ENCODE results near the gene PPP1R7.
"Not testable (repeated sequence)": the region's sequence is repeated elsewhere in the genome, so short reads cannot be mapped to it uniquely, and the experiment has no call there.

Gene PPP1R7, protein sequence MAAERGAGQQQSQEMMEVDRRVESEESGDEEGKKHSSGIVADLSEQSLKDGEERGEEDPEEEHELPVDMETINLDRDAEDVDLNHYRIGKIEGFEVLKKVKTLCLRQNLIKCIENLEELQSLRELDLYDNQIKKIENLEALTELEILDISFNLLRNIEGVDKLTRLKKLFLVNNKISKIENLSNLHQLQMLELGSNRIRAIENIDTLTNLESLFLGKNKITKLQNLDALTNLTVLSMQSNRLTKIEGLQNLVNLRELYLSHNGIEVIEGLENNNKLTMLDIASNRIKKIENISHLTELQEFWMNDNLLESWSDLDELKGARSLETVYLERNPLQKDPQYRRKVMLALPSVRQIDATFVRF

DNA sequence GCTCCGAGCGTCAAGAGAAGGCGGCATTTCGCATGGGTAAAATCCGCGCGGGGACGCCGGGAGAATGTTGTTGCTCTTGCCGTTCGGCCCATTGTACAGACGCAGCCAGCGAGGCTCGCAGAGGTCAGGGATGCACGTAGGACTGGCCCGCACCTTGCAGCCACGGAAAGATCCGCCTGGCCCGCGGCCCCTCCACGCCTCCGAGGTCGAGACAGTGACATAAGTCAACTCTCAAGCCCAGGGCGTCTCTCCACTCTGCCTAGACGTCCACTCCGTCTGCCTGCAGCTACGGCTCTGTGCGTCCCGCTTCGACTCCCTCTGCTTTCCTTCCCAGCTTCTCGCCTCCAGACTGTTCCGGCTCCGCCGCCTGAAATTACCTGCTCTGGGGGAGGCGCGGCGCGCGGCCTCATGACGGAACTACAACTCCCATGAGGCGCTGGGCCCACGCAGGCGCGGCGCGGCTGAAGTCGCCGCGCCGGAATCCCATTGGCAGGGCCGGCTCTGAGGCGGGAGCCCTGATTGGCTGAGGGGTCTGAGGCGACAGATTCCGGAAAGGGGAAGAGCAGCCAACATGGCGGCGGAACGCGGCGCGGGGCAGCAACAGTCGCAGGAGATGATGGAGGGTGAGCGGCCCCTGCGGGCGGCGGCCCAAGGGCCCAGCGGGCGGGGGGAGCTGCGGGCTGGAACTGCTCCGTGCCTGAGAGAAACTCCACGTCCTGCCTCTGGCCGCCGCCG, at the start of gene PPP1R7:
PPP1R7 (plus strand) TSS at position 543 of the 735 bp plus-strand sequence; CDS start at position 572, 29 bp downstream.
- peak; percentile 99 for DNase-seq (ENCODE audit: low spot score)

DNA sequence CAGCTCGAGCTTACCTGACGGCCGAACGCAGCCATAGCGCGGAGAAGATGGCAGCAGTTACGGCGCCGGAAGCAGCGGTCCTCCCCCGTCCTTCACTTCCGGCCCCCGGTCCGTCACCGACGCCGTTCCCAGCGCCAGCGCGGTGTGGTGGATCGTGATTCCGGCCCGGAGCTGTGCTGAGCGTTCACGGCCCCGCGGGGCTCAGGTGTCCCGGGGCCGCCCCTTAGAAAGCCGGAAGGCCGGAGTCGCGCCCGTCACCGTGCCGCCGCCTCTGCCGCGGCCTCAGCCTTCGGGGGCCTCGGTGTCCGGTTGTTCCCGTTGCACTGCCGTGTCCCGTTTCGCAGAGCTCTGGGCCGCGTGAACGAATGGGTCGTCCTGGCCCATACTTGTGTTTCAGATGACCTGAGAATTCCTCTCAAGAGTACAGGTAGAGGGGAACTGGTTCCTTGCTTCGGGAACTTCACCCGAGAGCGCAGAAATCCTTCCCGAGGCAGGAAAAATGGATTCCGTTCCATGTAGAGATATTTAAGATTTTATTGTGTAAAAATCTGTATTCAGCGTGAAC, 47.9 kb upstream of the PPP1R7 start, which contains the start of gene MTERF4:
MTERF4 (minus strand) TSS at position 49 of the 565 bp plus-strand sequence; CDS start at position 35, 14 bp downstream.
- peak; percentile 90 for DNase-seq (ENCODE audit: low spot score)

DNA sequence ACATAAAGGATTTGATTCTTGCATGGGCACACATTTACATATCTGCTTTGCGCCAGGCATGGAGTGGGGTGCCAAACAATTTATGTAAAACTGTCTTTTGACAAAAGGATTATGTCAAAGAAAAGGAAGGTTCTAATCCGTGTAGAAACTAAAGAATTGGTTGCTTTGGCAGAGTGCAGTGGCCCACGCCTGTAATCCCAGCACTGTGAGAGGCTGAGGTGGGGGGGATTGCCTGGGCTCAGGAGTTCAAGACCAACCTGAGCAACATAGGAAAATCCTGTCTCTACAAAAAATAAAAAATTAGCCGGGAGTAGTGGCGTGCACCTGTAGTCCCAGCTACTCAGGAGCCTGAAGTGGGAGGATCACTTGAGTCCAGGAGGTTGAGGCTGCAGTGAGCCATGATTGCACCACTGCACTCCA, 47.1 kb upstream of the PPP1R7 start:
- DNase-seq (ENCODE audit: low spot score): no peak

DNA sequence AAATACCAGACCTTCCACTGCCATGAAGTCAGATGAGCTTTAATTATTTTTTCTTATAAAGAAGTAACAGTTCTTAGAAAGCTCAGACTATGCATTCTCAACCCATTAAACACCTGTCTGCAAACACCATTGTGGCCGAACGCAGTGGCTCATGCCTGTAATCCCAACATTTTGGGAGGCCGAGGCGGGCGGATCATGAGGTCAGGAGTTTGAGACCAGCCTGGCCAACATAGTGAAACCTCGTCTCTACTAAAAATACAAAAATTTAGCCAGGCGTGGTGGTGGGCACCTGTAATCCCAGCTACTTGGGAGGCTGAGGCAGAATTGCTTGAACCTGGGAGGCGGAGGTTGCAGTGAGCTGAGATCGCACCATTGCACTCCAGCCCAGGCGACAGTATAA, 45.7 kb upstream of the PPP1R7 start:
- not testable (repeated sequence) for DNase-seq (ENCODE audit: low spot score)

DNA sequence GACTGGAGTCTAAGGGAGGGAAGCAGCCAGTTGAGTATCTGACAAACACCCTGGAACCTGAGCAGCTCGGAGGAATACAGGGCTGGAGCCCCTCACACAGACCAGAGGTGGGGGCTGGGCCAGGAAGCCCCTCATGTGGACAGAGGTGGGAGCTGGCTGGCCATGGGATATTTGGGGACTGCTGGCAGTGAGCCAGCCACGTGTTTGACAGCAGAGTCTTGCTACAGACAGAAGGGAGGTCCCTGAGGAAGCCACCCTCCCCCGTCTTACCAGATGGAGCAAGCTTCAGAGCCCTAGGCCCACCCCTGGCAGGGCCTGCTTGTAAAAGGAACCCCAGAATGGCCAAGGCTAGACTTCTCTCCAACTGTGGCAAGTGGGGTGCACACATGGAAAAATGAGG, 44.6 kb upstream of the PPP1R7 start:
- DNase-seq (ENCODE audit: low spot score): no peak

DNA sequence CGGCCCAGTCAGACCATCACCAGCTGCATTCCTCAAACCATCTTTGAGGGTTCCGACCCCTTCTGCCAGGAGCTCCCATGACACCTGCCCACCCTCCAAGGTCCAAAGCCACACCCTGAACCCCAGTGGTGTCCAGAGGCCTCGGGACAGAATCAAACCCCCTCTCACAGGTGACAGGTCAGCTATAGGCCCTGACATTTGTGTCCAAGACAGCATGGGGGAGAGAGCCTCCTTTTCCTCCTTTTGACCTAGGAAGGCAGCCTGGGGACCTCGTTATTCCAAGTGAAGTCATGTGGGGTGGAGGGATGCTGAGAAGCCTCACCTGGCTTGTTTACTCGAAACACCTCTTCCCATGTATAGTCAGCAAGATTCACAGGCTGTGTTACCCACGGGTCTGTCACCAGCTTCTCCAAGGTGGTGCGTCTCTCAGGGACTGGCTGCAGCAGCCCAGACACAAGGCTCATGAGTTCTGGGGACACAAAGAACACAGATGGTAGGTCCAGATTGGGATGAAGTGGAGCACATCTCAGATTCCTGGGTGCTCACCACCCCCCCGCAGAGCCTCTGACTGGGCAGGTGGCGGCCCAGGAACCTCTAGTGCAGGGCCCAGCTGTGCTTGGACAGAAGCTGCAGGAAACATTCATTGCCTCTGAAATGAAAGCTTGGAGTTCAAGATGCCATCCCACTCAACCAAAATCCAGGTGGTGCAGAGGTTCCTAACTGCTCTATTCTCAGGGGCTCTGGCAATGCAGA, 43.1 kb upstream of the PPP1R7 start:
- no peak for DNase-seq (ENCODE audit: low spot score)

DNA sequence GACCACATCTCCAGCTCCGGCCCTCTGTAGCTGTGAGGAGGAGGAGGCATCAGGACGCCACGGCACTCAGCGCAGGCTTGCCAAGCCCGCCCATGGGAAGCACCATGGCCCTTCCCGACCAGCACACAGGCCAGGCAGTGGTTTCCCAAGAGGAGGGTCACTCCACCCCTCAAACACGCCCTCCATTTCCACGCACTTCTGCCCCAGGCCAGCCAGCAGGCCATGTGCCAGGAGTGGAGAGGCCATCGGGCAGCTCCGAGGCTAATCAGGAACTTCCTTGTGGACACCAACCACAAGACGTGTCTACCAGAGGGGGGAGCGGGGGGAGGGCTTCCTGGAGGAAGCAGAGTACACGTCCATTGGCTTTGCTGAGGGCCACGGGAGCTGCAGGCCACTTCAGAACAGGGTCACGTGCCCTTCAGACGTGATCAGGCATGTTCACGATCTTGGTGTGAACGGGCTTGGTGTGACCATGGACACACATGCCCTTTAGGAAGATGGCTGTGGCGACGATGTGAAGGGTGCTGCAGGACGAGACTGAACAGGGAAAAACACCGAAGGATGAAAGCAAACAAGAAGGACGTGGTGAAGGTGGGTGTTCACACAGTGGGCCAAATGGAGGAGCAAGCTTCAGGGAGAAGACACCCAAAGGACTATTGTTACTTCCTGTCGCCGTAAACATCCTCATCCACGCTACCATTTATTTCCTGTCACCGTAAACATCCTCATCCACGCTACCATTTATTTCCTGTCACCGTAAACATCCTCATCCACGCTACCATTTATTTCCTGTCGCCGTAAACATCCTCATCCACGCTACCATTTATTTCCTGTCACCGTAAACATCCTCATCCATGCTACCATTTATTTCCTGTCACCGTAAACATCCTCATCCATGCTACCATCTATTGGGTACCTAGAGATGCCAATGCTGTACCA, 41.7 kb upstream of the PPP1R7 start:
- no peak for DNase-seq (ENCODE audit: low spot score)

DNA sequence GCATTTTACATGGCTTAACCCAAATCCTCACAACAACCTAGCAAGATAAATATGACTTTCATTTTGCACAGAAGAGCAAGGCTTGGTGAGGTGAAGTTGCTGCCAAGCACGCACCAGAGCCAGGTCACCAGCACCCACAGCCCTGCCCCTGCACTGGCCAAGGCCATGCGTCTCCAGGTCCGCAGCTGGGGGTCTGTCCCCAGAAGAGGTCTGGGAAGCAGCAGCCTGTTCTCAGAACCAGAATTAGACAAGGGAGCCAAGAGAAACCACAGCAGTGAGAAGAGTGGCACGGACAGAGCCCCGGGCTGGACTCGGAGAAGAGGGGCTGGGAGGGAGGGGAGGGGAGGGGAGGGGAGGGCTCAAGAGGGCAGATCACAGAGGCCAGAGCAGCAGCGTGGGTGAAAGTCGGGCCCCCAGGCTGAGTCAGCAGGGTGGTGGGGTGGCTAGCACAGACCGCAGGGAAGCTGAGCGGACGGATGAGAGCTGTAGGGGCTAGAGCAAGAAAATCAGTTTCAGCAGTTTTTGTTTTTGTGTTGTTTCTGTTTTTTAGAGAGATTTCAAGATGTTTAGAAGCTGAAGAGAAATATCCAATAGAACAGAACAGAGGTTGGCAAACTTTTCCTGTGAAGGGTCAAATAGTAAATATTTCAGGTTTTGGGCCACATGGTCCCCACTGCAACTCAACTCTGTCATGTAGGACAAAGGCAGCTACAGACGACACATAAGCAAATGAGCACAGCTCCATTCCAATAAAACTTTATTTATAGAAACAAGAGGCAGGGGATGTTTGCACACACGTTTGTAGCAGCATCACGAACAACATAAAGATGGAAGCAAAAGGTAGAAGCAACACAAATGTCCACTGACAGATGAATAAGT, 40.8 kb upstream of the PPP1R7 start:
- no peak for DNase-seq (ENCODE audit: low spot score)

DNA sequence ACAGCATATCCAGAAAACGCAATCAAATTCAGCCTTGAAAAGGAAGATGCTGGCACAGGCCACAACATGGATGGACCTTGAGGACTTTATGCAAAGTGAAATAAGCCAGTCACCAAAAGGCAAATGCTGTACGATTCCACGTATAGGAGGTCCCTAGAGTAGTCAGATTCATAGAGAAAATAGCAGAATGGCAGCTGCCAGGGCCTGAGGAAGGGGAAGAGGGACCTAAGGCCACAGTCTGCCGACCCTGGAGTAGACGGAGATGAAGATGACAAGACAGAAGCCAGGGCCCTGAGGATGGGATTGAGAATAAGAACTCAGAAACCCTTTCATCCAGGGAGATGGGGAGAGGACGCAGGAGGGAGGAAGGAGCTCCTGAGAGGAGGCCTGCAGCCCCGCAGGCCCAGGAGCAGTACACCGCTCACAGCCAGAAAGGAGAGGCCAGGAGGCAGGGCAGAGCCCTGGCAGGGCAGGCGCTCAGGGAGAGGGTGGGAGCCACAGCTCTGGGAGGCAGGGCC, 40.1 kb upstream of the PPP1R7 start:
- DNase-seq (ENCODE audit: low spot score): no peak

DNA sequence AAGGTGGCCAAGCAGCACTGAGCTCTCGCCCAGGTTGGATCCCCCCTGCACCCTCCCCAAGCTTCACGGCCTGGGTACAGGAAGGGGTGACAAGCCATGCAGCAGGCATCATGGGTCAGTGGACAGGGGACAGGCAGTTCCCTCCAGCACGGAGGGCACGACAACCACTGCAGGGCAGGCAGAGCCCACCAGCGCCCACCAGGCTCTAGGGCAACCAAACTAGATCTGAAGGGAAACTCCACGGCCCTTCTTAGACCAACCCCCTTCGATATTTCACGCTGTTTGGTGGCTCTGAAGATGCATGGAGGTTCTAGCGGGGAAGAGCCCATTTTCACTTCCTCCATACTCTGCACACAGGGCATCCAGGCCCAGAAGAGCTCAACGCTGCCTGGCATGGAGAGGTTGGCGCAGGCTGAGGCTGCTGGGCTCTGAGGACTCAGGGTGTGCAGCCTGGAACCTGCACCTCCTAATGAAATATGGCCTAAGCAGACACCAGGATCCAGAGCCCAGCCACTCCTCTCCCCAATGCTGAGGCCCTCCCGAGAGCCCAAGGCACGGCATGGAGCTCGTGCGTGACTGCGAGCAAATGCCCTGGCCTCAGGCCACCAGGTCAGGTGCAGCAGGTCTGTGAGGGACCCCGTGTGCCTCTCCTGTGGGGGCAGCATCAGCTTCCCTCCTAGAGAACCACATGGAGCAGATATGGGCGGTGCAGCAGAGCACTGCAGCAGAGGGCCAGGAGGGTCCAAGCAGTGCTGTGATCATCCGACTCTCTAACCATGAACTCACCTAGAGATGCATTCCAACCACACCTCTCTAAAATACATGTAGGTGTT, 39.4 kb upstream of the PPP1R7 start:
- DNase-seq (ENCODE audit: low spot score): no peak

DNA sequence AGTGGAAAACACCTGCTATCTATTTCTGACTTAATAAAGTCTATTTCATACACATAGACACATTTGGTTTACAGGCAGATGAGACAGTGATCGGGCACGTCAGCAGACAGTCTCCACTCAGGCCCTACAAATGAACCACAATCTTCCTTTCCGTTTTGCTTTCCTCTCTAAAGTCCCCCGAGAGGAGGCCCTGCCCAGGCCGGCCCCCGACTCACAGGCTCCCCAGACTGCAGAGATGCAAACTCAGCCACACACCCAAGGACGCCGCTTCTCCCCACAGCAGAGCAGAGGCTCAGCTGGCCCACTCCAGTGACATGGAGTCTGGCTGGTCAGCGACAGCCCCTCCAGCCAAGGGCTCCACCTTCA, 38.8 kb upstream of the PPP1R7 start:
- no peak for DNase-seq (ENCODE audit: low spot score)

DNA sequence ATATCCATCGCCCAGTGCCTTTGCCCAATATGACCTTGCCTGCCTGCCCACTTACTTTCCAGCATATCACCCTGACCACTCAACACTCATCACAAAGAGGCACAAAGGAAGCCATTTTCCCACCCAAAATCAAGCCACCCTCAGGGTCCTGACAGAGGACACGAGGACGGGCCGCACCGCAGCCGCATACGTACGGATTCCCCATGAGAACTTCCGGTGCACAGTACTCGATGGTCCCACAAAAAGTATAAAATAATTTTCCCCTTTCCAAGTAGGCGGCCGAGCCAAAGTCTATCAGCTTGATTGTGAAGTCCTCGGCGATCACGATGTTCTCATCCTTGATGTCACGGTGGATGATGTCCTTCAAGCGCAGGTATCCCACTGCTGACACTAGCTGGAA, 38.2 kb upstream of the PPP1R7 start:
- DNase-seq (ENCODE audit: low spot score): no peak

DNA sequence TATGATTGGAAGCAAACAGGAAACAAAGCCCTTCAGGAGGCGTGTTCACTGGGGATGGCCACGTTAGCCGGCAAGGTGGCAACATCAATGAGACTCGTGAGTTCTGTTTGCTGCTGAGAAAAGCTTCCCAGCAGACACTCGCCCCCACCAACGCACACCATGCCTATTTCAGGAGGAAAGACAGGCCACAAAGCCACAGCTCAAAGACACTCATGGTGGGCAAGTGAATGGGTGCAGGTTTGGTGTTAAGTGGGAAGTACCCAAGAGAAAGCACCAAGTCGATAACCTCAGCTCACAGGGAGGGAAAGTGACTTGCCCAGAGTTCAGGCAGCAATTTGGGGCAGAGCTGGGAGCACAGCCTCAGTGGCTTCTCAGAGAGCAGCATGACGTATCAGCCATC, 37.7 kb upstream of the PPP1R7 start:
- no peak for DNase-seq (ENCODE audit: low spot score)

DNA sequence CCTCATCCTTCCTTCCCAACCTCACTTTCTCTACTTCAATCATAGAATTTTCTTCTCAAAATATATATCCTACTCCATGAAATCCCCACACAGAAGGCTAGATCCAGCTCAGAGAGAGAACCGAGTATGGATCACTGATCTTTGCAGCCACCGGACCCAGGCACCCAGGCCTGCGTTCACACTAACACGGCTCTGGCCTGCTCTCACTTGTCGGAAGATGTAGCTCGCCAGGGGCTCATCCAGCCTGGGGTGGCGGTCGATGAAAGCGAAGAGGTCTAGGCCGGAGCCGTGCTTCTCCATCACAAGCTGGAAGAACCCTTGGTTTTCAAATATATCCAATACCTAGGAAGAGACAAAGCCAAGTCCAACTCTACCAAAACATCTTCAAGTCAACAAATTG, 35.4 kb upstream of the PPP1R7 start:
- DNase-seq (ENCODE audit: low spot score): no peak

DNA sequence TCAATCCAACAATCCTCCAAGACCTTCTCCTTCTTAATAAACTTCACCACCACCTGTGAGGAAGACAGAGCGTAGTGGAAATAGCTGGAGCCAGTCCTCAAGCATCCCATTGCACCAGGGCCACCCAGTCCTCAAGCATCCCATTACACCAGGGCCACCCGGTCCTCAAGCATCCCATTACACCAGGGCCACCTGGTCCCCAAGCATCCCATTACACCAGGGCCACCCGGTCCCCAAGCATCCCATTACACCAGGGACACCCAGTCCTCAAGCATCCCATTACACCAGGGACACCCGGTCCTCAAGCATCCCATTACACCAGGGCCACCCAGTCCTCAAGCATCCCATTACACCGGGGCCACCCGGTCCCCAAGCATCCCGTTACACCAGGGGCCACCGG, 34.9 kb upstream of the PPP1R7 start:
- DNase-seq (ENCODE audit: low spot score): no peak

DNA sequence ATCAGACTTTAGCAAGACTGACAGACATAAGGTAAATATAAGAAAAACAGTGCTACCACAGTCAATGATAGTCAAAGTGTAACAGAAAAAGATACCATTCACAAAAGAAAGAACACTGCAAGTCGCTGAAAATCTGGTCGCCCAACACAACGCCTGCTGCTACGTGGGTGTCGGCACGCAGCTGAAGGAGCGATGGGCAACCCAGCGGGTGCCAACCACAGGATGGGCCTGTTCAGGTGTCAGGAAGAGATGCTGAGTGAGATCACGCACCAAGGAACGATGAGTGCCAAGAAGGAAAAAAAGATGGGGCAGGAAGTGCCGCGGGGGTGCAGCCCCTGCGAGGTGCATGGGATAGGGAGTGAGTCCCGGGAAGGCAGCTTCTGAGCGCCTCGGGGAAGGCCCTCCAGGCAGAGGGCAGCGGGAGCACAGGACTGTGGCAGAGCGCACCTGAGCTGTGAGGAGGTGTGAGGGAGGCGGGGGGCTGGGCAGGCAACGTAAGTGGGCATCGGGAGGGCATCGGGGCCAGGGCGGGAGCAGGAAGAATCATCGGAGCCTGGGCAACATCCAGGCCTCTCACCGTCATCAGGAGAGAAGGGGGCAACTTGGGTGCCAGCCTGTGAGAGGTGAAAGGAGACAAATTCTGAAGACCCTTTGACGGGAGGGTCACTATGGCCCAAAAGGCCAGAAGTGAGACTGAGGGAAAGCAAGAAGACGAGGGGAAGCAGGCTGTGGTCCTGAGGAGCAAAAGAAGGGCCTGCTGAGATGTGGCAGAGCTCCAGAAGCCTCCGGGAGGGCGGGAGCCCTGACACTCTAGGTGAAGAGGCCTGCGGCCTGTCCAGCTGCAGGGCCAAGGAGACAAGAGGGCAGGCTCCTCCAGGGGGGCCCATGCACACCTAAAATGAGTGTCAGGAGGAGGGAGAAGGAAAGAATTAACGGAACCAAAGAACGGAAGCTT, 33.4 kb upstream of the PPP1R7 start:
- no peak for DNase-seq (ENCODE audit: low spot score)

DNA sequence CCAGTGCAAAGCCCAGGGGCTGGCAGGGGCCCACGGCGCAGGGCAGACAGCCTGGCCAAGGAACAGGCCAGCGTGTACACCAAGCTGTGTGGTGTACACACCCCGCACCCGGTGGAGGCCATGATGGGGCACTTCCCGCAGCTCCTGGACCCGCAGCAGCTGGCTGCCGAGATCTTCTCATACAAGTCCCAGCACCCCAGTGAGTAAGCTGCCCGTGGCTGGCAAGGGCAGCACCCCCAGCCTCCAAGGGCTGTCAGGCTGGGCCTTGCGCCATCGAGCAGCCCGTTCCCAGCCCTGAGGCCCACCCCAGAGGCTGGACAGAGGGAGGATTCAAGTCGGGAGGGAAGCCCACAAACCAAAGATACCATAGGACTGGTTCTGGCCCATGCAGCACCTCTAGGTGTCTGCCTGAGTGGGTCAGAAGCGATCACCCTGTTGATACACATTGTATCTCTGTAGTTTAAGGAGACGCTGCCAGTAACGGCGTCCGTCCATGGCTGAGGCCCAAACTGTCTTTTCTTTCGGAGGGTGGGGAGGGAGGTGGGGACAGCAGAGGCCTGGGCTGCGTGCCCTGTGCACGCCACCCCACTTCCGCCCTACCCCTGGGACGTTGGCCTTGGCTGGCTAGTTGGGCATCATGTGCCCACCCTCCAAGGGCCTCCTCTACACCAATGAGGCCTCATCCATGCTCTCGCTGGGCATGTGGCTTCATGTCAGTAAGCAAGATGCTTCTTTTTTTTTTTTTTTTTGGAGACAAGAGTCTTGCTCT, 31.3 kb upstream of the PPP1R7 start:
- DNase-seq (ENCODE audit: low spot score): no peak
